Measurements from ENCODE around the gene SENP2. TPM values are rescaled to one million over a fixed set of nuclear protein-coding genes. Genes with fewer than 3 reads are reported as not detected.

SENP2 gene
- total RNA-seq, 4 donors from 2014 or later, result 8.5 to 54.4 (median 49.8) TPM

GRCh38 chr3:185680231-185680630 is 94.1 kb downstream of the SENP2 start:
- H3K36me3 ChIP-seq, result no peaks in the 10 kb centered on the region
- H3K27ac ChIP-seq, result no peak overlapping the region
- no peak overlapping the region for H3K4me3 ChIP-seq
- peaks cover 0 to 5% of the 10 kb centered on the region in 2 donors for H3K9me3 ChIP-seq
- H3K4me1 ChIP-seq, result no peaks in the 10 kb centered on the region
- intact Hi-C loops (cut with DNase I; ENCODE audit: low total_unique reads), result no loop called here
- TF ChIP-seq CTCF (IDR thresholded peaks at IDR 0.05), result no peak
- no peak for TF ChIP-seq POLR2A (IDR thresholded peaks at IDR 0.05)
- DNase-seq, result no peak
- H3K27me3 ChIP-seq, result no peaks in the 10 kb centered on the region

Small RNA genes lying within 50 kb of the gene (small RNA-seq; reads per million reads assigned to genes)
- gene AC133473.1, result not detected

Other genes starting within 250 kb of the SENP2 start
- 10 to 100 TPM in 3 of 4 donors, 1 to 10 TPM in 1; 8.8 to 47.8 (median 17.2) TPM for gene MAP3K13, start 223.2 kb upstream of the SENP2 start, total RNA-seq
- gene TMEM41A, start 87.3 kb upstream of the SENP2 start, total RNA-seq, result 10 to 100 TPM in 3 of 4 donors, 1 to 10 TPM in 1; 3.6 to 31.5 (median 17.8) TPM
- under 1 TPM in 1 of 4 donors, not detected in 3; 0.07 TPM for gene LIPH, start 33.7 kb upstream of the SENP2 start, total RNA-seq
- gene IGF2BP2, start 238.7 kb downstream of the SENP2 start, total RNA-seq, result 10 to 100 TPM in 3 of 4 donors, 1 to 10 TPM in 1; 2.9 to 65.6 (median 13.1) TPM

All from uterus (tissue), 4 donors.